Keratinocyte (primary cell): ENCODE data around the gene SUSD4.

Experiments used
- CTCF ChIP-seq, 3 experiments: IDR thresholded peaks in 1 of 3; conservative IDR thresholded peaks in 1 of 3; optimal IDR thresholded peaks in 1 of 3; 2 replicates in 2 of 3; 3 replicates in 1 of 3; pipeline versions ENCODE3 to v1.5.1; 2011; ENCODE audit warnings: low read length in 3 of 3, mild to moderate bottlenecking in 3 of 3, moderate library complexity in 2 of 3, control low read depth in 1 of 3, inconsistent platforms in 1 of 3; ENCODE audit not compliant: insufficient read depth in 2 of 3; ENCODE audit errors: extremely low read depth in 1 of 3
- EZH2 ChIP-seq: IDR thresholded peaks from one replicate; pipeline ENCODE4 v1.6.1; 2012; ENCODE audit warnings: inconsistent platforms, mild to moderate bottlenecking, low read length, moderate library complexity

- TF ChIP-seq CTCF (optimal IDR thresholded peaks at IDR 0.05 in 1 of 3, IDR thresholded peaks at IDR 0.05 in 1 of 3, conservative IDR thresholded peaks at IDR 0.05 in 1 of 3; ENCODE audit: extremely low read depth in 1 of 3, insufficient read depth in 2 of 3, low read length in 3 of 3) (no peak), EZH2 (no peak)
Observed at GRCh38 chr1:223209992-223210787, 153.8 kb downstream of the SUSD4 start.
